Astrocyte (in vitro differentiated cells and primary cell): Measurements from ENCODE around the gene KCND2. TPM values are rescaled to one million over a fixed set of nuclear protein-coding genes. Genes with fewer than 3 reads are reported as not detected.

ENCODE experiments used
- DNase-seq: peaks from one replicate; pipeline ENCODE4 v3.0.0-alpha.2; 2010; ENCODE audit warnings: low read depth
- FAIRE-seq: peaks from 2 replicates; lab custom pipeline; 2011; peaks lifted over from hg19 to GRCh38; lab: Jason Lieb, UNC
- H2AFZ ChIP-seq: 2 replicates; pipeline ENCODE4 v1.6.0; 2012; ENCODE audit warnings: low read depth, low read length, inconsistent platforms
- H3K27ac ChIP-seq: 2 replicates; pipeline ENCODE4 v1.5.1; 2011; ENCODE audit warnings: low read depth, low read length, inconsistent platforms
- H3K27me3 ChIP-seq: 2 replicates; pipeline ENCODE4 v1.6.0; 2011; ENCODE audit warnings: low read length, inconsistent platforms; ENCODE audit not compliant: insufficient read depth
- H3K36me3 ChIP-seq: 2 replicates; pipeline ENCODE4 v1.5.1; 2011; ENCODE audit warnings: low read length, inconsistent platforms; ENCODE audit not compliant: insufficient read depth
- H3K4me1 ChIP-seq: 2 replicates; pipeline ENCODE4 v1.5.1; 2011; ENCODE audit warnings: low read length, inconsistent platforms; ENCODE audit not compliant: insufficient read depth
- H3K4me2 ChIP-seq: 2 replicates; pipeline ENCODE4 v1.6.0; 2012; ENCODE audit warnings: low read length, inconsistent platforms
- H3K4me3 ChIP-seq: 2 replicates; pipeline ENCODE4 v1.5.1; 2011; ENCODE audit warnings: low read depth, mild to moderate bottlenecking, low read length, inconsistent platforms; ENCODE audit not compliant: insufficient read depth
- H3K79me2 ChIP-seq: 2 replicates; pipeline ENCODE4 v1.6.0; 2012; ENCODE audit warnings: mild to moderate bottlenecking, low read length, inconsistent platforms; ENCODE audit not compliant: insufficient read depth
- H3K9ac ChIP-seq: 2 replicates; pipeline ENCODE4 v1.6.0; 2012; ENCODE audit warnings: mild to moderate bottlenecking, low read length, inconsistent platforms
- H3K9me3 ChIP-seq: 2 replicates; pipeline ENCODE4 v1.5.1; 2012; ENCODE audit warnings: low read depth, mild to moderate bottlenecking, low read length, inconsistent platforms; ENCODE audit not compliant: insufficient read depth
- H4K20me1 ChIP-seq: 2 replicates; pipeline ENCODE4 v1.6.0; 2012; ENCODE audit warnings: low read length, inconsistent platforms; ENCODE audit not compliant: insufficient read depth
- H3K27ac Mint-ChIP-seq: one replicate; pipeline ENCODE4 v1.8.0; 2021; ENCODE audit warnings: mild to moderate bottlenecking, mixed read lengths; ENCODE audit not compliant: unreplicated experiment
- H3K27me3 Mint-ChIP-seq: one replicate; pipeline ENCODE4 v1.8.0; 2021; ENCODE audit warnings: low read depth, mixed read lengths; ENCODE audit not compliant: unreplicated experiment
- H3K36me3 Mint-ChIP-seq: one replicate; pipeline ENCODE4 v1.8.0; 2021; ENCODE audit warnings: low read depth, mixed read lengths; ENCODE audit not compliant: unreplicated experiment
- H3K4me1 Mint-ChIP-seq: one replicate; pipeline ENCODE4 v1.8.0; 2021; ENCODE audit warnings: low read depth, mixed read lengths; ENCODE audit not compliant: unreplicated experiment
- H3K4me3 Mint-ChIP-seq: one replicate; pipeline ENCODE4 v1.8.0; 2021; ENCODE audit warnings: mild to moderate bottlenecking, moderate library complexity, mixed read lengths; ENCODE audit not compliant: unreplicated experiment
- H3K9me3 Mint-ChIP-seq: one replicate; pipeline ENCODE4 v1.8.0; 2021; ENCODE audit warnings: mild to moderate bottlenecking, mixed read lengths; ENCODE audit not compliant: unreplicated experiment
- EZH2 ChIP-seq: IDR thresholded peaks from 2 replicates; pipeline ENCODE4 v1.6.1; 2012; ENCODE audit warnings: mild to moderate bottlenecking, low read length, inconsistent platforms; ENCODE audit not compliant: insufficient read depth
- total RNA-seq: library from RNA; stranded (reverse); gene quantifications from 2 replicates; pipeline ENCODE4 v1.2.1, GENCODE V29; 2021
- TF ChIP-seq, protein P1 (sequence below): IDR thresholded peaks from 2 replicates; pipeline ENCODE4 v1.5.1; 2011; ENCODE audit warnings: low read depth, mild to moderate bottlenecking, inconsistent platforms, low read length, moderate library complexity; ENCODE audit not compliant: insufficient read depth

KCND2 gene
- total RNA-seq, 1 donor from 2014 or later, result 0.30 TPM

DNA sequence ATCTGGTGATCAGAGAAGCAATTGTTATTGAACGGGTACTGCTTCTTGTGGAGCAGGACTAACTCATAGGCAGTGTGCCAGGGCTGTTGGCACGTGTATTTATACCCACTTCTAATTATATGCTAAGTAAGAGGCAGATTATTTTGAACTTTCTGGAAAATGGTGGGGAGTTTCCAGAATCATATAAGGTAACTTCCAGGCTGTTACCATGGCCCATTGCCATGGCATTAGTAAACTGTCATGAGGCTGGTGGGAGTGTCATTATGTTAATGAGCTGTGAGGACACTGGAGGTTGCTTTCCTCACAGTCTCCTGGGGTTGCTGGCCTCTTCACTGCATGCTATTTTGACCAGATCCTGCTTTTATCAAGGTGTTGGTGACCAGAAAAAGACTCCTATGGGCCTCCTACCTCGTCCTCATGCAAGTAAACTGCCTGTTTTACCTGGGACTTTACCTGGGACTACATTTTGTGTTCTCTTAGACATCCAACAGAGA lies 122.6 kb downstream of the KCND2 start:
- Histone ChIP-seq H3K4me2 (no peak overlapping the region), H3K27me3 (no peaks in the 10 kb centered on the region), H3K9me3 (no peaks in the 10 kb centered on the region), H3K4me1 (no peaks in the 10 kb centered on the region), H3K79me2 (no peaks in the 10 kb centered on the region), H3K27ac (no peak overlapping the region), H4K20me1 (no peaks in the 10 kb centered on the region), H2AFZ (no peak overlapping the region), H3K4me3 (no peak overlapping the region), H3K36me3 (no peaks in the 10 kb centered on the region), H3K9ac (no peak overlapping the region)
- Mint-ChIP-seq H3K27me3 (no peaks in the 10 kb centered on the region), H3K9me3 (no peaks in the 10 kb centered on the region), H3K4me1 (no peaks in the 10 kb centered on the region), H3K27ac (no peak overlapping the region), H3K4me3 (no peak overlapping the region), H3K36me3 (no peaks in the 10 kb centered on the region)
- TF ChIP-seq, protein P1, sequence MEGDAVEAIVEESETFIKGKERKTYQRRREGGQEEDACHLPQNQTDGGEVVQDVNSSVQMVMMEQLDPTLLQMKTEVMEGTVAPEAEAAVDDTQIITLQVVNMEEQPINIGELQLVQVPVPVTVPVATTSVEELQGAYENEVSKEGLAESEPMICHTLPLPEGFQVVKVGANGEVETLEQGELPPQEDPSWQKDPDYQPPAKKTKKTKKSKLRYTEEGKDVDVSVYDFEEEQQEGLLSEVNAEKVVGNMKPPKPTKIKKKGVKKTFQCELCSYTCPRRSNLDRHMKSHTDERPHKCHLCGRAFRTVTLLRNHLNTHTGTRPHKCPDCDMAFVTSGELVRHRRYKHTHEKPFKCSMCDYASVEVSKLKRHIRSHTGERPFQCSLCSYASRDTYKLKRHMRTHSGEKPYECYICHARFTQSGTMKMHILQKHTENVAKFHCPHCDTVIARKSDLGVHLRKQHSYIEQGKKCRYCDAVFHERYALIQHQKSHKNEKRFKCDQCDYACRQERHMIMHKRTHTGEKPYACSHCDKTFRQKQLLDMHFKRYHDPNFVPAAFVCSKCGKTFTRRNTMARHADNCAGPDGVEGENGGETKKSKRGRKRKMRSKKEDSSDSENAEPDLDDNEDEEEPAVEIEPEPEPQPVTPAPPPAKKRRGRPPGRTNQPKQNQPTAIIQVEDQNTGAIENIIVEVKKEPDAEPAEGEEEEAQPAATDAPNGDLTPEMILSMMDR, result no peak
- no peak for TF ChIP-seq EZH2
- FAIRE-seq (no peak), DNase-seq (no peak)

DNA sequence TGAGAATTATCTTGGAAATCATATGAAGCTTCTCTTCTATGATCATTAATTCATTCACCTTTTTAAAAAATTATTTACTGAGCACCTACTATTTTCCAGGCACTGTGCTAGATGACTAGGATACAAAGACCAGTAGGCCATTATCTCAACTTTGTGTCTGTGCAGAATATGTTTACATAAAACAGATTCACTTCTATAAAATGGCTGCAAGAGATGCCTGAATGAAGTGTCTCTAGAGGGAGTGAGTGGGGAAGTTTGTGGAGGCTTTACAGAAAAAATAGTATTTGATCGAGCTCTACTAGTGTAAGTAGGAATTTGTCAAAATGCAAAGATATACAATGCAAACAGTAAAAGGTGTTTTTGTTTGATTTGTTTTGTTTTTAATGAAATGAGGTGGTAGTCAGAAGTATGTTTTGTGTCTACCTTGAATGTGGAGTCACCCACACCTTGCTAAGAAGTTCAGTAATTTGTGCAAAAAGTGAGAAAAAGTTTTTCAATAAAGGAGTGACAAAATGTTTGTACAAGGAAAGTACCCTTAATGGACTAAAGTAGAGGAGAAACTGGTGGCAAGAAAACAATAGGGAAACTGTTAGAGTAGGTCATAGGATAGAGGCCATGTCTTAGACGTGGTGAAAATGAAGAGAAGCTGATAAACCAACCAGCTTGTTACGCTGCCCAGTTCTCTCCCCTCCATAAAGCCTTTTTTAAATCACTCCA lies 125.5 kb downstream of the KCND2 start:
- no peak overlapping the region for H3K27ac ChIP-seq
- TF ChIP-seq EZH2, result no peak
- TF ChIP-seq, protein P1, result no peak
- Mint-ChIP-seq H3K4me3 (no peak overlapping the region), H3K9me3 (no peaks in the 10 kb centered on the region), H3K4me1 (peaks cover 9% of the 10 kb centered on the region), H3K36me3 (no peaks in the 10 kb centered on the region), H3K27me3 (no peaks in the 10 kb centered on the region), H3K27ac (no peak overlapping the region)
- no peak overlapping the region for H3K9ac ChIP-seq
- peaks cover 6% of the 10 kb centered on the region for H3K4me1 ChIP-seq
- H3K27me3 ChIP-seq, result no peaks in the 10 kb centered on the region
- H3K79me2 ChIP-seq, result no peaks in the 10 kb centered on the region
- no peaks in the 10 kb centered on the region for H3K36me3 ChIP-seq
- no peaks in the 10 kb centered on the region for H3K9me3 ChIP-seq
- no peak overlapping the region for H3K4me2 ChIP-seq
- no peaks in the 10 kb centered on the region for H4K20me1 ChIP-seq
- DNase-seq, result no peak
- no peak overlapping the region for H3K4me3 ChIP-seq
- H2AFZ ChIP-seq, result no peak overlapping the region
- no peak for FAIRE-seq

- H3K27me3 Mint-ChIP-seq, result no peaks in the 10 kb centered on the region
- peaks cover 6% of the 10 kb centered on the region for H3K4me1 ChIP-seq
- H2AFZ ChIP-seq, result no peak overlapping the region
- H3K4me3 Mint-ChIP-seq, result no peak overlapping the region
- H3K27me3 ChIP-seq, result no peaks in the 10 kb centered on the region
- H3K27ac Mint-ChIP-seq, result no peak overlapping the region
- H3K9ac ChIP-seq, result no peak overlapping the region
- FAIRE-seq (no peak), DNase-seq (no peak)
- no peak overlapping the region for H3K27ac ChIP-seq
- no peaks in the 10 kb centered on the region for H3K9me3 Mint-ChIP-seq
- no peaks in the 10 kb centered on the region for H3K9me3 ChIP-seq
- no peak overlapping the region for H3K4me2 ChIP-seq
- no peaks in the 10 kb centered on the region for H3K36me3 Mint-ChIP-seq
- no peaks in the 10 kb centered on the region for H3K36me3 ChIP-seq
- no peaks in the 10 kb centered on the region for H4K20me1 ChIP-seq
- no peak overlapping the region for H3K4me3 ChIP-seq
- TF ChIP-seq, protein P1, result no peak
- no peak for TF ChIP-seq EZH2
- peaks cover 9% of the 10 kb centered on the region for H3K4me1 Mint-ChIP-seq
- H3K79me2 ChIP-seq, result no peaks in the 10 kb centered on the region
These were observed 128.0 kb downstream of the KCND2 start for GRCh38 chr7:120400806-120401455.
